GM12878 (cell line): ENCODE results near the gene MED13. TPM values are rescaled to one million over a fixed set of nuclear protein-coding genes. Genes with fewer than 3 reads are reported as not detected.

ENCODE experiments used
- ATAC-seq: fragments of 200-7000 bp; cut with Tn5 transposase; 3 replicates; pipeline ENCODE4 v1.9.1; 2020; ENCODE audit warnings: mild to moderate bottlenecking, moderate library complexity
- BruUV-seq: library from RNA; stranded (reverse); fragments of 400-500 nt; replicated peaks from 2 replicates; lab custom pipeline; 2021; lab: Mats Ljungman, UMichigan
- CTCF ChIA-PET: fragments of 300-600 bp; sonication (Branson Sonifier 250); formaldehyde crosslinking; extraction: SDS; loops from one replicate; lab custom pipeline; 2021; ENCODE audit warnings: inconsistent platforms; lab: Yijun Ruan, JAX
- POLR2A ChIA-PET: fragments of 350-600 bp; formaldehyde crosslinking; extraction: SDS; loops from one replicate; lab custom pipeline; 2021; ENCODE audit warnings: inconsistent platforms; lab: Charles Lee
- RAD21 ChIA-PET: fragments of 300-600 bp; sonication (Branson Sonifier 250); formaldehyde crosslinking; loops from one replicate; lab custom pipeline; 2023; ENCODE audit warnings: antibody characterized with exemption; ENCODE audit not compliant: unreplicated experiment; lab: Charles Lee
- SMC1A ChIA-PET: fragments of 300-600 bp; sonication (Branson Sonifier 250); formaldehyde crosslinking; loops from one replicate; lab custom pipeline; 2023; ENCODE audit not compliant: unreplicated experiment, uncharacterized antibody; lab: Charles Lee
- DNase-seq: peaks from one replicate; pipeline ENCODE4 v3.0.0-alpha.2; 2011; ENCODE audit warnings: low read depth, low spot score
- FAIRE-seq: peaks from 3 replicates; lab custom pipeline; 2011; peaks lifted over from hg19 to GRCh38; lab: Jason Lieb, UNC
- H2AFZ ChIP-seq: 2 replicates; pipeline ENCODE4 v1.6.0; 2011; ENCODE audit warnings: low read depth, low read length, control low read depth; ENCODE audit not compliant: control insufficient read depth
- H3K27ac ChIP-seq: 2 replicates; pipeline ENCODE4 v1.5.1; 2011; ENCODE audit warnings: control low read depth; ENCODE audit not compliant: control insufficient read depth, insufficient read depth
- H3K27me3 ChIP-seq, 2 experiments: replicated peaks in 1 of 2; 2 replicates each; pipeline versions ENCODE4 v1.6.0 to v1.6.1; 2011; ENCODE audit warnings: low read length in 1 of 2; ENCODE audit not compliant: control insufficient read depth in 2 of 2, insufficient read depth in 2 of 2
- H3K36me3 ChIP-seq, 2 experiments: 2 replicates each; pipeline ENCODE4 v1.5.1; 2011; ENCODE audit warnings: low read length in 1 of 2; ENCODE audit not compliant: control insufficient read depth in 2 of 2, insufficient read depth in 2 of 2
- H3K4me1 ChIP-seq: 2 replicates; pipeline ENCODE4 v1.6.1; 2011; ENCODE audit warnings: mild to moderate bottlenecking, low read length, moderate library complexity, mixed read lengths; ENCODE audit not compliant: control insufficient read depth, insufficient read depth
- H3K4me2 ChIP-seq: 2 replicates; pipeline ENCODE4 v1.6.0; 2011; ENCODE audit warnings: control low read depth; ENCODE audit not compliant: control insufficient read depth, insufficient read depth
- H3K4me3 ChIP-seq: fragments of 200-600 bp; sonication (generic); 2 replicates; pipeline ENCODE4 v1.5.1; 2016
- H3K79me2 ChIP-seq: 2 replicates; pipeline ENCODE4 v1.6.0; 2011; ENCODE audit warnings: low read length; ENCODE audit not compliant: control insufficient read depth, insufficient read depth
- H3K9ac ChIP-seq: 2 replicates; pipeline ENCODE4 v1.8.0; 2011; ENCODE audit warnings: low read length, control low read depth, mixed read lengths; ENCODE audit not compliant: control insufficient read depth, insufficient read depth
- H3K9me3 ChIP-seq: replicated peaks from 3 replicates; pipeline ENCODE4 v1.5.1; 2011; ENCODE audit warnings: mild to moderate bottlenecking, low read length; ENCODE audit not compliant: control insufficient read depth, insufficient read depth
- H4K20me1 ChIP-seq: 2 replicates; pipeline ENCODE4 v1.6.0; 2011; ENCODE audit not compliant: control insufficient read depth, insufficient read depth
- DPF2 ChIP-seq: fragments of 450-650 bp; IDR thresholded peaks from 2 replicates; pipeline ENCODE4 v1.6.1; 2017; ENCODE audit warnings: mild to moderate bottlenecking
- RAD51 ChIP-seq: fragments of 450-650 bp; IDR thresholded peaks from 2 replicates; pipeline ENCODE4 v1.6.1; 2016; ENCODE audit warnings: moderate library complexity, mild to moderate bottlenecking, inconsistent platforms
- SMC3 ChIP-seq: IDR thresholded peaks from 2 replicates; pipeline ENCODE4 v1.6.1; 2011; ENCODE audit warnings: low read length, improper control_type of control experiment, borderline replicate concordance
- WGBS: methylation state at CpG from one replicate; pipeline ENCODE4 v1.1.6; 2016; ENCODE audit warnings: low lambda C conversion rate; ENCODE audit not compliant: insufficient replicate concordance, insufficient coverage; ENCODE audit errors: missing lambda C conversion rate; 5-methylcytosine and 5-hydroxymethylcytosine counted together
- in situ Hi-C: fragments of 300-500 bp; cut with MboI; formaldehyde crosslinking; loops from 9 replicates; pipeline ENCODE4 v1.14.3; 2018; ENCODE audit warnings: mixed read lengths
- intact Hi-C: fragments of 100-400 bp; cut with micrococcal nuclease; formaldehyde crosslinking; loops from one replicate; pipeline ENCODE4 v1.14.2; 2022; ENCODE audit not compliant: unreplicated experiment
- polyA plus RNA-seq, 11 experiments: library from polyadenylated mRNA; depleted of rRNA in 4 of 11; unstranded in 6 of 11; stranded (reverse) in 5 of 11; fragments of >200 nt; fragmentation: Nextera tagmentation in 4 of 11; fragmentation: Illumina TruSeq in 1 of 11; extraction: Ambion mirVana in 4 of 11; extraction: Trizol in 1 of 11; gene quantifications; 1 replicate in 1 of 11; 2 replicates in 10 of 11; pipeline versions ENCODE4 v1.2.1 to v1.2.3, GENCODE V29; 2011 to 2016; ENCODE audit warnings: inconsistent platforms in 2 of 11, missing spikeins in 2 of 11, low read depth in 1 of 11
- total RNA-seq, 4 experiments: library from RNA; depleted of rRNA in 3 of 4; stranded (reverse); fragments of >200 nt in 3 of 4; fragmentation: Illumina TruSeq in 1 of 4; extraction: Trizol in 1 of 4; gene quantifications; 2 replicates each; pipeline versions ENCODE4 v1.2.1 to v1.2.3, GENCODE V29; 2013 to 2021
- TF ChIP-seq, protein P1 (sequence below): fragments of 450-650 bp; IDR thresholded peaks from 2 replicates; pipeline ENCODE4 v1.6.1; 2018; ENCODE audit warnings: mild to moderate bottlenecking, low read depth, moderate library complexity; ENCODE audit not compliant: partially characterized antibody
- TF ChIP-seq, protein P2 (sequence below): IDR thresholded peaks from 2 replicates; pipeline ENCODE4 v1.6.1; 2012; ENCODE audit warnings: mild to moderate bottlenecking, low read depth, low read length

The MED13 gene
- total and polyA plus RNA-seq, 10 of the 15 experiments (the other 5 are each of a cell fraction or from before 2014, with no cell fraction given): 4.6 to 49.7 (median 21.3) TPM

DNA sequence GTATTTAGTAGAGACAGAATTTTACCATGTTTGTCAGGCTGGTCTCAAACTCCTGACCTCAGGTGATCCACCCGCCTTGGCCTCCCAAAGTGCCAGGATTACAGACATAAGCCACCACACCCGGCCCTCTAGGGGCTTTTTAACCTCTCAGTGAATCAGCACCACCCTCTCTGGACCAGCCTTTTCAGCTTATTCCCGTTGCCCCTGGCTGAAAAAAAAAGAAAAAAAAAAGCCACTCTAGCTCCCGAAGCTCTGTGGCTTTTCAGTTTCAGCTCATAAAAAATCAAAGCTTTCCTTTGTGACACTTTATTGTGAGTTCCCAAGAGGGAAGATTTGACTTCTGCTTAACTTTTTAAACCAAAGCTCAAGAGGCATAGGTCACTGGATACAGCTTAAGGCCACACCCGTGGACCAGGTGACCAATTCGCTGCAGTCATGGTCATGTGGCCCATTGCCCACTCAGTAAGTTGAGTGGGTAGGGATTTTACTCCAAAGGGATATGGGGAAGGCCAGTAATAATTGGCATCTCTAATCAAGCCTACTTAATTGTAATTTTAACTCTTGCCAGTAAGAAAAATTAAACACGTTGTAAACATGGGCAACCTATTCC lies 46.6 kb upstream of the MED13 start:
- Histone ChIP-seq H3K27me3 (no peaks in the 10 kb centered on the region; a peak in 1 of 4 replicates), H3K79me2 (no peaks in the 10 kb centered on the region), H3K4me2 (no peak overlapping the region), H3K27ac (no peak overlapping the region), H2AFZ (no peak overlapping the region), H4K20me1 (no peaks in the 10 kb centered on the region), H3K36me3 (no peaks in the 10 kb centered on the region)
- intact Hi-C loops: no loop called here
- 17% methylated on average over 7 of the region's 7 CpGs for WGBS
- FAIRE-seq: no peak
- no peak for ATAC-seq
- RAD21 ChIA-PET: interaction anchor here (0.7 to 5.2 kb wide), 10 partner anchors 15 to 700 kb away, joined by 3 to 169 read pairs (median 3); partner anchors contain the start of gene MED13
- in situ Hi-C loops: no loop called here
- TF ChIP-seq RAD51: 0 out of 2 replicates have a peak, but pooled peaks have one; percentile 16
- TF ChIP-seq DPF2: no peak
- TF ChIP-seq, protein P1, sequence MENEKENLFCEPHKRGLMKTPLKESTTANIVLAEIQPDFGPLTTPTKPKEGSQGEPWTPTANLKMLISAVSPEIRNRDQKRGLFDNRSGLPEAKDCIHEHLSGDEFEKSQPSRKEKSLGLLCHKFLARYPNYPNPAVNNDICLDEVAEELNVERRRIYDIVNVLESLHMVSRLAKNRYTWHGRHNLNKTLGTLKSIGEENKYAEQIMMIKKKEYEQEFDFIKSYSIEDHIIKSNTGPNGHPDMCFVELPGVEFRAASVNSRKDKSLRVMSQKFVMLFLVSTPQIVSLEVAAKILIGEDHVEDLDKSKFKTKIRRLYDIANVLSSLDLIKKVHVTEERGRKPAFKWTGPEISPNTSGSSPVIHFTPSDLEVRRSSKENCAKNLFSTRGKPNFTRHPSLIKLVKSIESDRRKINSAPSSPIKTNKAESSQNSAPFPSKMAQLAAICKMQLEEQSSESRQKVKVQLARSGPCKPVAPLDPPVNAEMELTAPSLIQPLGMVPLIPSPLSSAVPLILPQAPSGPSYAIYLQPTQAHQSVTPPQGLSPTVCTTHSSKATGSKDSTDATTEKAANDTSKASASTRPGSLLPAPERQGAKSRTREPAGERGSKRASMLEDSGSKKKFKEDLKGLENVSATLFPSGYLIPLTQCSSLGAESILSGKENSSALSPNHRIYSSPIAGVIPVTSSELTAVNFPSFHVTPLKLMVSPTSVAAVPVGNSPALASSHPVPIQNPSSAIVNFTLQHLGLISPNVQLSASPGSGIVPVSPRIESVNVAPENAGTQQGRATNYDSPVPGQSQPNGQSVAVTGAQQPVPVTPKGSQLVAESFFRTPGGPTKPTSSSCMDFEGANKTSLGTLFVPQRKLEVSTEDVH: no peak
- TF ChIP-seq, protein P2, sequence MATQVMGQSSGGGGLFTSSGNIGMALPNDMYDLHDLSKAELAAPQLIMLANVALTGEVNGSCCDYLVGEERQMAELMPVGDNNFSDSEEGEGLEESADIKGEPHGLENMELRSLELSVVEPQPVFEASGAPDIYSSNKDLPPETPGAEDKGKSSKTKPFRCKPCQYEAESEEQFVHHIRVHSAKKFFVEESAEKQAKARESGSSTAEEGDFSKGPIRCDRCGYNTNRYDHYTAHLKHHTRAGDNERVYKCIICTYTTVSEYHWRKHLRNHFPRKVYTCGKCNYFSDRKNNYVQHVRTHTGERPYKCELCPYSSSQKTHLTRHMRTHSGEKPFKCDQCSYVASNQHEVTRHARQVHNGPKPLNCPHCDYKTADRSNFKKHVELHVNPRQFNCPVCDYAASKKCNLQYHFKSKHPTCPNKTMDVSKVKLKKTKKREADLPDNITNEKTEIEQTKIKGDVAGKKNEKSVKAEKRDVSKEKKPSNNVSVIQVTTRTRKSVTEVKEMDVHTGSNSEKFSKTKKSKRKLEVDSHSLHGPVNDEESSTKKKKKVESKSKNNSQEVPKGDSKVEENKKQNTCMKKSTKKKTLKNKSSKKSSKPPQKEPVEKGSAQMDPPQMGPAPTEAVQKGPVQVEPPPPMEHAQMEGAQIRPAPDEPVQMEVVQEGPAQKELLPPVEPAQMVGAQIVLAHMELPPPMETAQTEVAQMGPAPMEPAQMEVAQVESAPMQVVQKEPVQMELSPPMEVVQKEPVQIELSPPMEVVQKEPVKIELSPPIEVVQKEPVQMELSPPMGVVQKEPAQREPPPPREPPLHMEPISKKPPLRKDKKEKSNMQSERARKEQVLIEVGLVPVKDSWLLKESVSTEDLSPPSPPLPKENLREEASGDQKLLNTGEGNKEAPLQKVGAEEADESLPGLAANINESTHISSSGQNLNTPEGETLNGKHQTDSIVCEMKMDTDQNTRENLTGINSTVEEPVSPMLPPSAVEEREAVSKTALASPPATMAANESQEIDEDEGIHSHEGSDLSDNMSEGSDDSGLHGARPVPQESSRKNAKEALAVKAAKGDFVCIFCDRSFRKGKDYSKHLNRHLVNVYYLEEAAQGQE: 0 out of 2 replicates have a peak, but pooled peaks have one; percentile 30
- TF ChIP-seq SMC3: no peak
- TF ChIP-seq, all 136 proteins: peak for 2
- H3K9me3 ChIP-seq: no peaks in the 10 kb centered on the region; the same call in 2 of the 3 replicates
- ChIA-PET POLR2A (interaction anchor here (0.6 kb wide), 2 partner anchors 10 to 237 kb away, joined by 3 to 11 read pairs; no protein-coding TSS in a partner anchor), CTCF (interaction anchor here (0.6 to 7.3 kb wide), 15 partner anchors 10 to 476 kb away, joined by 3 to 183 read pairs (median 4); partner anchors contain the start of genes BRIP1 and MED13), SMC1A (interaction anchor here (0.6 to 5.0 kb wide), 18 partner anchors 10 to 561 kb away, joined by 3 to 139 read pairs (median 4); no protein-coding TSS in a partner anchor)
- peaks cover 2% of the 10 kb centered on the region; the same call in 1 of the 2 replicates for H3K4me1 ChIP-seq
- H3K4me3 ChIP-seq: no peak overlapping the region
- no TSS peak for BruUV-seq
- no peak overlapping the region for H3K9ac ChIP-seq
- DNase-seq: no peak
